OCI-LY1 (cell line): Measurements from ENCODE around the gene MLXIP.

Source experiments
- H2AFZ ChIP-seq: fragments of 200-600 bp; sonication (generic), shearing (Covaris generic); 2 replicates; pipeline ENCODE4 v1.6.0; 2014; ENCODE audit warnings: antibody characterized with exemption, mild to moderate bottlenecking, low read length
- H3F3A ChIP-seq: fragments of 200-600 bp; sonication (generic), shearing (Covaris generic); 2 replicates; pipeline ENCODE4 v1.6.0; 2014; ENCODE audit warnings: mild to moderate bottlenecking, antibody characterized with exemption, low read length, moderate library complexity; ENCODE audit not compliant: insufficient read depth
- H3K27ac ChIP-seq: fragments of 200-600 bp; sonication (generic); 2 replicates; pipeline ENCODE4 v1.5.1; 2014; ENCODE audit warnings: low read length, mixed run types, mild to moderate bottlenecking, low read depth; ENCODE audit not compliant: poor library complexity, severe bottlenecking
- H3K27me3 ChIP-seq: fragments of 200-600 bp; sonication (generic); 2 replicates; pipeline ENCODE4 v1.6.0; 2014; ENCODE audit warnings: antibody characterized with exemption, mild to moderate bottlenecking, low read length, moderate library complexity; ENCODE audit not compliant: insufficient read depth
- H3K36me3 ChIP-seq: fragments of 200-600 bp; sonication (generic); 2 replicates; pipeline ENCODE4 v1.6.1; 2014; ENCODE audit warnings: mild to moderate bottlenecking, antibody characterized with exemption, low read length, moderate library complexity, mixed read lengths; ENCODE audit not compliant: insufficient read depth
- H3K4me1 ChIP-seq: fragments of 200-600 bp; sonication (generic); 2 replicates; pipeline ENCODE4 v1.5.1; 2014; ENCODE audit warnings: mild to moderate bottlenecking, low read length, moderate library complexity; ENCODE audit not compliant: insufficient read depth, severe bottlenecking
- H3K4me2 ChIP-seq: fragments of 200-600 bp; sonication (generic), shearing (Covaris generic); 2 replicates; pipeline ENCODE4 v1.6.1; 2014; ENCODE audit warnings: low read length
- H3K4me3 ChIP-seq: fragments of 200-600 bp; sonication (generic); 2 replicates; pipeline ENCODE4 v1.5.1; 2014; ENCODE audit warnings: low read length, low read depth, mild to moderate bottlenecking, mixed read lengths; ENCODE audit not compliant: poor library complexity, severe bottlenecking
- H3K79me2 ChIP-seq: fragments of 200-600 bp; shearing (Covaris generic); 2 replicates; pipeline ENCODE4 v1.6.1; 2016; ENCODE audit warnings: mixed run types, low read length, mixed read lengths; ENCODE audit not compliant: insufficient read depth
- H3K9ac ChIP-seq: fragments of 200-600 bp; sonication (generic), shearing (Covaris generic); 2 replicates; pipeline ENCODE4 v1.6.1; 2014; ENCODE audit warnings: mild to moderate bottlenecking, low read length, mixed read lengths
- H3K9me2 ChIP-seq: fragments of 200-600 bp; sonication (generic), shearing (Covaris generic); 2 replicates; pipeline ENCODE4 v1.6.1; 2014; ENCODE audit warnings: low read depth, mild to moderate bottlenecking, low read length, mixed read lengths
- H3K9me3 ChIP-seq: fragments of 200-600 bp; shearing (Covaris generic); 2 replicates; pipeline ENCODE4 v1.6.1; 2014; ENCODE audit warnings: low read length, mixed read lengths
- H4K20me1 ChIP-seq: fragments of 200-600 bp; sonication (generic), shearing (Covaris generic); 2 replicates; pipeline ENCODE4 v1.6.0; 2016; ENCODE audit warnings: mild to moderate bottlenecking, low read length; ENCODE audit not compliant: insufficient read depth
- CTCF ChIP-seq: fragments of 200-600 bp; sonication (generic), shearing (Covaris generic); IDR thresholded peaks from 2 replicates; pipeline ENCODE4 v1.5.1; 2017; ENCODE audit warnings: mild to moderate bottlenecking, antibody characterized with exemption, low read length, moderate library complexity, mixed read lengths
- EZH2 ChIP-seq: fragments of 200-600 bp; sonication (generic), shearing (Covaris generic); IDR thresholded peaks from 2 replicates; pipeline ENCODE4 v1.8.0; 2017; ENCODE audit warnings: borderline replicate concordance, mixed run types, mild to moderate bottlenecking, antibody characterized with exemption, low read length, moderate library complexity, mixed read lengths

Gene MLXIP

GRCh38 chr12:122046145-122046544 is 32.4 kb upstream of the MLXIP start:
- Histone ChIP-seq H3K4me1 (peaks cover 2% of the 10 kb centered on the region), H3K9ac (no peak overlapping the region), H3K4me3 (no peak overlapping the region), H2AFZ (no peak overlapping the region), H4K20me1 (no peaks in the 10 kb centered on the region), H3F3A (no peaks in the 10 kb centered on the region), H3K79me2 (no peaks in the 10 kb centered on the region), H3K36me3 (peaks cover 88% of the 10 kb centered on the region), H3K9me2 (no peaks in the 10 kb centered on the region), H3K4me2 (no peak overlapping the region), H3K27me3 (no peaks in the 10 kb centered on the region), H3K27ac (no peak overlapping the region), H3K9me3 (no peaks in the 10 kb centered on the region)
- TF ChIP-seq CTCF, result no peak
- no peak for TF ChIP-seq EZH2

DNA sequence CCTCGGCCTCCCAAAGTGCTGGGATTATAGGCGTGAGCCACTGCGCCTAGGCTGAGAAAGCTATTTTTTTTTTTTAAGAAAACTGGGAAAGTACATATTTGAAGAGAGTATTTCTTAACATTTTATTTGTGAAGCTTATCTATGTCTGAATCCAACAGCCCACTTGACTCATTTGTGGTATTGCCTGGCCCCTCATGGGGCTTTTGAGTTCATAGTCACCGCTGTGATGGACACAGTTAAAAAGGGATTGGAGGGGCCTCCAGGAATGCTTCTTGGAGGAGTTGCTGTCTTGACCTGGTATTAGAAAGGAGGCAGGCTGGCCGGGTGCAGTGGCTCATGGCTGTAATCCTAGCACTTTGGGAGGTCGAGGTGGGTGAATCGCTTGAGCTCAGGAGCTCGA is 30.4 kb upstream of the MLXIP start:
- no peak overlapping the region for H3K4me3 ChIP-seq
- H3K79me2 ChIP-seq, result no peaks in the 10 kb centered on the region
- no peak overlapping the region for H3K27ac ChIP-seq
- H3K9me3 ChIP-seq, result no peaks in the 10 kb centered on the region
- no peaks in the 10 kb centered on the region for H4K20me1 ChIP-seq
- no peak overlapping the region for H3K4me2 ChIP-seq
- peaks cover 4% of the 10 kb centered on the region; the same call in 1 of the 2 replicates for H3F3A ChIP-seq
- H3K9ac ChIP-seq, result no peak overlapping the region
- H3K27me3 ChIP-seq, result no peaks in the 10 kb centered on the region
- no peak for TF ChIP-seq EZH2
- TF ChIP-seq CTCF, result no peak
- H3K36me3 ChIP-seq, result peaks cover 75% of the 10 kb centered on the region
- H2AFZ ChIP-seq, result no peak overlapping the region
- H3K4me1 ChIP-seq, result peaks cover 7% of the 10 kb centered on the region
- no peaks in the 10 kb centered on the region for H3K9me2 ChIP-seq

- H2AFZ ChIP-seq, result no peak overlapping the region
- no peaks in the 10 kb centered on the region for H3K9me3 ChIP-seq
- no peak overlapping the region for H3K9ac ChIP-seq
- no peaks in the 10 kb centered on the region for H3K27me3 ChIP-seq
- no peaks in the 10 kb centered on the region for H4K20me1 ChIP-seq
- H3K79me2 ChIP-seq, result no peaks in the 10 kb centered on the region
- no peak overlapping the region for H3K4me2 ChIP-seq
- no peak for TF ChIP-seq CTCF
- no peak for TF ChIP-seq EZH2
- no peak overlapping the region for H3K4me3 ChIP-seq
- H3F3A ChIP-seq, result peaks cover 4% of the 10 kb centered on the region; the same call in 1 of the 2 replicates
- no peak overlapping the region for H3K27ac ChIP-seq
- H3K4me1 ChIP-seq, result peaks cover 7% of the 10 kb centered on the region
- peaks cover 66% of the 10 kb centered on the region for H3K36me3 ChIP-seq
- H3K9me2 ChIP-seq, result no peaks in the 10 kb centered on the region
Measured at GRCh38 chr12:122049827-122050226, 28.7 kb upstream of the MLXIP start.
